Right kidney (tissue), 1 donor: ENCODE results near the gene CRADD.

Experiments
- DNase-seq: peaks from one replicate; pipeline ENCODE4 v3.0.0-alpha.2; 2016

Gene CRADD

DNA sequence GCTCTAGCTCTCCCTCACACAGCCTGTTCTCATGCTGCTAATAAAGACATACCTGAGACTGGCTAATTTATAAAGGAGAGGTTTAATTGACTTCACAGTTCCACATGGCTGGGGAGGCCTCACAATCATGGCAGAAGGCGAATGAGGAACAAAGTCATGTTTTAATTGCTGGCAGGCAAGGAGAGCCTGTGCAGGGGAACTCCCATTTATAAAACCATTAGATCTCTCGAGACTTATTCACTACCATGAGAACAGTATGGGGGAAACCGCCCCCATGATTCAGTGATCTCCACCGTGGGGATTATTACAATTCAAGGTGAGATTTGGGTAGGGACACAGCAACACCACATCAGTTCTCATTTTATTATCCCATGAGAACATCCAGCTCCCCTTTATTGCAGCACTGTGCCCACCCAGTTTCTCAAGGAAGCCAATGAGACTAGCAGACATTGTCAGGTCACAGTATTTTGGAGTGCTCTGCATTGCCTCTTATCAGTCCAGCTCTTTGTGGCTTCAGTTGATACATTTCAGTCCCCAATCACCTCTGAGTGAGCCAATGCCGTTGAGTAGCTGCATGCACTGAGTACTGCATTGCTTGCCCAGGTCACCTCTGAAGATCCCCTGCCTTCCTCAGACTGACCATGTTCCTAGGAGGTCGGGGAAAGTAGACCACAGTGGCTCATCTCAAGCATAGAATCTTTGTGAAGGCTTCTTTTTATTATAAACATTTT, 131.2 kb downstream of the CRADD start:
- DNase-seq: no peak

DNA sequence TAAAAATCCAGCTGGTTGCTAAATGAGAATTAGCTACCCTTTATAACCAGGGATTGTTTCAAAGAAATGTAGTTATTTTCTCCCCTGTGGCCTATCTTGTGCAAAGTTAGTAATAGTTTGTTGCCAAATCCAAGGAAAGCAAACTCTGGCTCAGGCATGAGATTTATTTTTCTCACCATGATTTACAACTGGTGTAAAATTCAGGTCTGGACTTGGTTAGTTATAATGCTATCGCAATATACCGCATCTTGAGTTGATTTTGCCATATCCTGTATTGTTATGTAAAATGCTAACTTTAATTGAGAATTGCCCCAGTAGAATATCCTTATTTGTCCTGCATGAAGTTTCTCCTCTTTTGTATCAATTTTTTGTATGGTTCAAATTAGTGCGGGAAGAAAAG, 135.5 kb downstream of the CRADD start:
- DNase-seq: no peak

DNA sequence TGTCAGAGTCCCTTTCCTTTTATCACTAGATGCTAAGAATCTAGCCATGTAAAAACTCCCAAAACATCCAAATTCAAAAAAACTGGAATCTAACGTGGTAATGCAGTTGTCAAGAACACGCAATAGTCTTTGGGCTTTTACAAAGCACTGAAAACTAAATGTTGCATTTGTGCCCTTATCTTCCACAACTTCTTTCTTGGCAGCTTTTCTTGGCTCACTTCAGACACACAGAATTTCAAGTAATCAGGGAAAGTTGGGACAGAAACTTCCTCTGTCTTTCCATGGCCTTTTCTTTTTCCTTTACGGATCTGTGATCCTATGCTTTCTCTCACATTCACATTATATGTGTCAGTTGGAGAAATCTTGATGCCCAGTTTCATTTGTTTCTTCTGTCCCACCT, 136.0 kb downstream of the CRADD start:
- DNase-seq: no peak

DNA sequence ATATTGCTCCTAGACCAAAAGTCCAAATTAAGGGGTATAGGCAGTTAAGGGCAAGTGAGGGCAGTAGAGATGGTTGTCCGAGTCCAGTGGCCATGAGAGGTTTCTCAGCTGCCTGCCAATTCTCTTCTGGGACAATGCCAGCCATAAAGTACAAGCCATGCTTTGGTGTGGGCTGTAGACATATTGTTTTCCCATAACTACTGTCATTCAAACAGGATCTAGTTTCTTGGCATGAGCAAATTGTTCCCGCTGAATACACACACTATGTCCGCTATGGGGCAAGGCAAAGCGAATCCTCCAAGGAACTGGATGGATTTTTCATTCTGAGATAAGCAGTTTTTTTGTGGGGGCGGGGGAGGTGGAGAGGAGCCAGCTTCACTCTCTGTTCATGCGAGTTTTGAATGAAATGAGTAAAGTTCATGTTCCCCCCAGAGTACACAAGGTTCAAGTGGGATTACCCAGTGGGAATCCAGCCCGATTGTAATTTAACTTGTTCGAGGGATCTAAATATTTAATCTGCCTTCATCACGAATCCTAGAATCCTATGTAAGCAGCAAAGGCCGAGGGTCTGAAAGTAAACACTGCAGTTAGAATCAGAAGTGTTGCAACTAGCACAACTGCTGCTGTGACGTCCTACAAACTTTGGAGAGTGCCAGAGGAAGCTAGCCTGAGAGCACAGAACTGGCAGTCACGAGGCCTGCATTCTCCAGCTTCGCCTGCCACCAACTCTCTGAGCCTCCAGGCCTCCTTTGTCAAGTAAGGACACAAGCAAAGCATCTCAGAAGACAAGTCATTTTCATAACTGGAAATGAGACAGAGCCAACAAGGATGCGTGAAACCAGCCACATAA, 137.0 kb downstream of the CRADD start:
- no peak for DNase-seq

DNA sequence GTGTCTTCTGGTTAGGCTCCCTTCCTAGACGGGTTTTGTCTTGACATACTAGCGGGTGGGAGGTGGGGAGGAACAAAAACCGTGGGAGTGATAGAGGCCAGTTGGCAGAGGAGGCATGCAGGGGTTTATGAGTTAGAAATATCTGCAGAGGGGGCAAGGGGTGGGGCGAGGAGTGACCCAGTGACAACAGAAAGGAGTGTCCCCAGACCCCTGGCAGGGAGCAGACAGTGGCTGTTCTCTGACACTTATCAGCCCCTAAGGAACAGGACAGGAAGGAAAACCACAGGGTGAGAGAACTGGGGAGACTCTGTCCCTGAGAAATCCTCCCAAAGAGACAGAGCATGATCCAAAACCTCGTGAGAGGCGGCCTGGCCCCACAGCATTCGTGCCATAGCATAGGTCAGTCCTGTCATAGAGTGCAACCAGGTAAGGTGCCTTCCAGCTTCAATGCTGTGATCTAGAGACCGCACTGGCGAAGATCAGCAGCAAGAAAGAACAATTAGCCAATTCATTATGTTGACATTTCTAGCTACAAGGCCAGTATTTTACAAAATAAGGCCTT, 141.4 kb downstream of the CRADD start:
- DNase-seq: peak; percentile 50

DNA sequence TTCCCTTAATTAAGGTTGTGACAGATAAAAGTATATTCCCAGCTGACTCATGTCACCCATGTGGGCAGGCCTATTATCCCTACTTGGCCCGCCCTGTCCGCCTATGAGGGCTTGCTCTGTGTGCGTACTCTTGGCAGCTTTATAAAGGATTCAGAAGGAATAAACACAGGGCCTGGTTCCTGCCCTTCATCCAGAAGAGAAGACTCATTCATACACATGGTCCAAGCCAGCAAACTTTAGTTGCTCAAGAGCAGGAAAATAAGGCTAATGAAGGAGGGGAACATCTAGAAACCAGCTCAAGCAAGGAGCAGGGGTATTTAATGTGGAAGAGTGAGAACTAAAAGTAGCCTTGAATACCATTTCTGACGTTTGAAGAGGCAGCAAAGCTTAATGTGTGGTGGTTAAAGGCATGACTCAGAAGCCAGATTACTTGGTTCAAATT, 141.9 kb downstream of the CRADD start:
- no peak for DNase-seq

DNA sequence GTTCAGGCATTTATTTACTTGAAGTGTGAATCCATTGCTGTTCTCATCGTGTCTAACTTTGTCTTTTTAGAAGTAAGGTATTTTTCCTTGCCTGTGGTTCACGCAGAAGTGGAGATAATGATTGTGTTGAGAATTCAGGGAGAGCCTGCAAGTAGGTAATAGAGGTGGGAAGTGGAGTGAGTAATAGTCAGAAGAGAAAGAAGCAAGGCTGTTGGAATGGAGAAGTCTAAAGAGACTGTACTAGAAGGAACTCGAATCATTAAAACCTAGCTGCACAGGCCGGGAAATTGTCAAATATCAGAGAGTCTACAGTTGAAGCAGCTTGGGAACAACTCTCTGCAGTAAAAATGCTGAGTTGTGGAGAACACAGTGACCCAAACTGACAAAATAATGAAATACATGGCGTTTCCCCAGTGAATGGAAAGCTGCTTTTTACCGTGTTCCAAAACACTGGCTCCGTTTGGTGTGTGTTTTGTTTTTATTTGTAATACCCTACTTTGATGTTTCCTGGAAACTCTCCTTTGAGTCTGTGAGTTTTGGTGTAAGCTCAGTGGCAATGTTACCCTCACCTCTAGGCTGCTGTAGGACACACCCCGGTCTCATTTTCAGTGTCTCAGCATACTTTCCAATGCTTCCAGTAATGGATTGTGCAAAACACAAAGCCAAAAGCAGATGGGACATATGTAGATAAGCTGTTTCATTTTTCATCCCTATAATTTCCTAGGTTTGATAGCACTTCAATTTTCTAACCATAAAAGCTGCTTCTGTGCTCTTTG, 146.6 kb downstream of the CRADD start:
- DNase-seq: no peak

DNA sequence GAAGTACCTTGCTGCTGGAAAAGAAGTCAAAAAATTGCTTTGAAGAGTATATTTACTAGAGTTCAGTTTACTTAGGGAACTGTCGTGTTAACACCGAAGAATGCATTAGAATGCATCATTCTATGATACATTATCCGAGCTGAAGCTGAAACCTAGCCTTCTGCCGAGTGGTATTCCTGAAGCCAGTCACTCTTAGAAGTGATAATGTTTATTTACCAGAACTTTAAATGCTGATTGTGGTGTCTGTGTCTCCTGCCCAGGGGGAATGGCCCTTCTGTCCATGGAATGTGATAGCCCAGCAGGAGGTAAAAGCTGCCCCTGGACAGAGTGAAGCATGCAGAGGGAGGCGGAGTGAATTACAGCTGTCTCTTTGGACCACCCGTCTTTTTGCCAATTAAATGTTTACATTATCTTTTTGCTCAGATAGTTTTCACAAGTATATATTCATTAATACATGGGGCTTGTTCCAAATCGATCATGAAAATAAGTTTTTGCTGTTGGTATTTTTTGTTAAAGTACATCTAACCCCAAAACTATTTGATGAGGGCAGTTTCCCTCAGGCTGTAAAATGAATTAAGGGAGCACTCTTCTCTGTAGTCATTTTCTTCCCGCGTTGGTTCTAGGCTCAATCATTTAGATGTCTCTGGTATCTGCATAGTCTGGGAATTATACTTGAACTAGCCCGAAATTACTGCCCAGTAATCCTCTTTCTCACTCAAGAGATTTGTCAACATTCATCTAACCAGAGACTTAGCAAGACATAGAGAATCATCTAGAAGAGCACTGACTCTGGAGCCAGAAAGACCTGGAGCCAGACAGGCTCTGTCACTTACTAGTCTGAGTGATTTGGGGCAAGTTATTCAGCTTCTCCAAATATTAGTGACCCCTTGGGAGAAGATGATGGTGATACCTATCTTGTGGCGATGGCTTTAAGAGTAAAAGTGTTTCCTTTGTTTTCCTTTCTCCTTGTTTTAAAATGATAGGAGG, 147.6 kb downstream of the CRADD start:
- no peak for DNase-seq

DNA sequence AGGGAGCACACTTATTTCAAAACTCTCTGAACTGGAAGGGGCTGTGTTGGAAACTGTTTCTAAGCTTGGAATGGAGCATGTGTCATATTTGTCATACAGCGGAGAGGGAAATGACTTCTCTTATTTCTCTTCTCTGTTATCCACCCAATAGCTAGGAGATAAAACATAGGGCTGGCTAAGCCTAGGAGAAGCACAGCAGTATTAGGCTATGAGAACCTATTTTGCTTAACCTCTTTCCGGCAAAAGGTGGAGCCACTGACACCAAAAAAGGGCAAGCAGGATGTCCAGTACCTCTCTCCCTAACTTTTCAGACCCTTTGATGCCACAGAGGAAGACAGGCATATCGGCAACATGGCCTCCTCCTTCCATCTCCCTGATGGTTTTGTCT, 148.3 kb downstream of the CRADD start:
- DNase-seq: no peak

DNA sequence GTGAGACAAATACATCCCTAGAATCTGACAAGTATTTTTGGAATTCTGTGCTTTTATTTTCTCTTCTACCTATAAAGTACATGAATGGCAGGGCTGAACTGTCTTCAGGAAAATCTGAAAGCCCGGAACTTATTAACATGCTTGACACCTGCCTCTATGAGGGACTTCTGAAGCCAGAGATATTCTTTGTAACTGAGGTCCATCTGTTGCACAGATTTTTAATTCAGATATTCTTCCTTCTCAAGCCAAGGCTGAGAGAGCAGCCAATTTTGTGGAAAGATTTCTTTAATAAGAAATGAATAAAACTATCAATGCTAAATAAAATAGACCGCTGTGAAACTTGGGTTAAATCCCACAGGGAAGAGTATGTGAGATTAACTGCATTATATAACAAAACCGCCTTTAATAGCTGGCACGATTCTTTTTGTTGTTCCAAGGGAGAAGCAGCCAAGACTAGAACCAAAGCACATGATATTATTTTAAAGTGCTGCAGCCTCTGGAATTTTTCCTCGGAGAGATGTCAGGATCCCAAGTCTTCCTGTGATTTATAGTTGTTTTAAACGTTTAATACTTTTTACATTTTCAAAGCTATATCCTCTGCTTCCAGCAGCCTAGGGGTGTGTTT, 148.9 kb downstream of the CRADD start:
- DNase-seq: no peak

DNA sequence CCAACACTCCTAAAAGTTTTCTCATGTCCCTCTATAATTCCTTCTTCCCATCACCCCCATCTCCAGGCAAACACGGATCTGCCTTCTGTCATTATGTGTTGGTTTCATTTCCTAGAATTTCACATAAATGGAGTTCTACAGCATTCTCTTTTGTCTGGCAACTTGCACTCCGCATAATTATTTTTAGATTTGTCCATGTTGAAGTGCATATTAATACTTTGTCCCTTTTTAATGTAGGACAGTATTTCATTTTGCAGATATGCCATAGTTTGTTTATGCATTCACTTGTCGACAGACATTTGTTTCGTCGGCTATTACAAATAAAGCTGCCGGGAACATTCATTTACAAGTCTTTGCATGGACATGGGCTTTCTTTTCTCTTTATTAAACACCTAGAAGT, 150.0 kb downstream of the CRADD start:
- no peak for DNase-seq

DNA sequence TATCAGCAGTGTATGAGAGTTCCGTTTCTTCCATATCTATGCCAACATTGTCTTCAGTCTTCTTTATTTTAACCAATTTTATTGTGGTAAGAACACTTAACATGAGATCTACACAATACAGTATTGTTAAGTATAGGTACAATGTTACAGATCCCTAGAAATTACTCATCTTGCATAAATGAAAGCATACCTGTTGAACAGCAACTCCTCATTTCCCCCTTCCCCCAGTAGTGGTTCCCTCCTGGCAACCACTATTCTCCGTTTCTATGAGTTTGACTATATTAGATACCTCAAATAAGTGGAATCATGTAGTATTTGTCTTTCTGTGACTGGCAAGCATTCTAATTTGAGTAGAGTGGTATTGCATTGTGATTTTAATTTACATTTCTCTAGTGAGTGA, 150.5 kb downstream of the CRADD start:
- DNase-seq: no peak

DNA sequence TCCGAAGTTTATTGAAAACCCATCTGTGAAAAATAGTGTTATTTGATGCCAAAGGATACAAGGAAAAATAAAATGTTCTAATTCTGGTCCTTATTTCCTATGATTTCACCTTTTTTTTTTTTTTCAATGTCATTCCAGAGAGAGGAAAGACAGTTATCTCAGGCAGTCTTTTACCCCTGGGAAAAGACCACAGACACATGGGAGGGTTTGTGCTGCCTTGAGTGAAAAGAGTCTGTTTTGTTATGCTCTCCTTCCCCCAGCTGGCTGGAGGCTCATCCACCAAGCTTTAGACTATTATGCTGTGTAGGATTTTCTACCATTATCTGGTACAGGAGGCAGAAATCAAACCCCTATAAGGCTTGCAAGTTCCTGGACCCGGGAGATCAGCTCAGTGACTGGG, 151.8 kb downstream of the CRADD start:
- no peak for DNase-seq

DNA sequence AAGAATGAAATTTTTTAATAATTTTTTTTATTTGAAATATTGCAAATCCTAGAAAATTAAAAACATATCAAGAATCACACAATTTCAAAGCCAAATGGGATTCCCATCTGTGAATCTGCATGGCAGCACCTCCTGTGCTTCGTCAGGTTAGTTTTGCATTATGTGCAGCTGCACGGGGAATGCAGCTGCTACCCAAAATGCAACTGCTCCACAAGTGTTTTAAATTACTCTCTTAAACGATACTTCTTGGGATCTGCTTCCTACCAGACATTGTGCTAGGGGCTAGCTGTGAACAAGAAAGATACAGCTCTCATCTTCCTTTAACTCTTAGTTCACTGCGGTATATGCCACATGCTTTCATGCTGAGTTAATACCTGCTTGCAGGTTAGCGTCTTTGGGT, 154.2 kb downstream of the CRADD start:
- DNase-seq: no peak

DNA sequence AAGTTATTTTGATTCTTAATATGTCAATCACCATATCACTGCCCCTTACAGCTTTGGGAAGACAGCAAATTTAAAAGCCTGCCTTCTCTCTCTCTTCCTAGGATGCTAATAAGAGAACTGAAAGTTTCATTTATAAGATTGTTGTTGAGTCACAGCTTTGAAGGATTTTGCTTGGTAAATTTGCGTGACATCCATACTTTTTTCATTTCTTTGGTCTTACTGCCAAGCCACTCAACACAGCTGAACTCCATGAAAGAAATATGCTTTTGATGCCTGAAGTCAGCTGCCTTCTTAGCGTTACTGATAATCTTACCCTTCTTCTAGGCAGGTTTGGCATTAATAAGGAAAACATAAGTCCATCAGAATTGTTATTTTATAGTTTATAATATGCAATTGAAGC, 155.0 kb downstream of the CRADD start:
- DNase-seq: no peak

DNA sequence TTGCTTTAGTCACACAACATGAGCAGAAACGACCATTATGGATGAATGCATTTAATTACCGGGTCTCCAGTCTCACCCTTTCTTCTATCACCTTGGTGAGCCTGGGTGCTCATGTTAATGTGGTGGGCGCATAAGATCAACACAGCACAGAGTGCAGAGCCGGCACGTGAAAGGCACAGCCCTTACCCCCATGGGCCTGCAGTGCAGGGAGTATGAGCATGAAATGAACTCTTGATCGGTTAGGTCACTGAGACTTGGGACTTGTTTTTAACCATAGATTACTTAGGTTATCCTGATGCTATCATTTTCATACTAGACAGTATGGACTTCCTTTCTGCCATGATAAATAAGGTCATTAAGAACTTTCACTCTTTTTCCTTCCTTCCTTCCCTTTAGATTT, 156.8 kb downstream of the CRADD start:
- no peak for DNase-seq

DNA sequence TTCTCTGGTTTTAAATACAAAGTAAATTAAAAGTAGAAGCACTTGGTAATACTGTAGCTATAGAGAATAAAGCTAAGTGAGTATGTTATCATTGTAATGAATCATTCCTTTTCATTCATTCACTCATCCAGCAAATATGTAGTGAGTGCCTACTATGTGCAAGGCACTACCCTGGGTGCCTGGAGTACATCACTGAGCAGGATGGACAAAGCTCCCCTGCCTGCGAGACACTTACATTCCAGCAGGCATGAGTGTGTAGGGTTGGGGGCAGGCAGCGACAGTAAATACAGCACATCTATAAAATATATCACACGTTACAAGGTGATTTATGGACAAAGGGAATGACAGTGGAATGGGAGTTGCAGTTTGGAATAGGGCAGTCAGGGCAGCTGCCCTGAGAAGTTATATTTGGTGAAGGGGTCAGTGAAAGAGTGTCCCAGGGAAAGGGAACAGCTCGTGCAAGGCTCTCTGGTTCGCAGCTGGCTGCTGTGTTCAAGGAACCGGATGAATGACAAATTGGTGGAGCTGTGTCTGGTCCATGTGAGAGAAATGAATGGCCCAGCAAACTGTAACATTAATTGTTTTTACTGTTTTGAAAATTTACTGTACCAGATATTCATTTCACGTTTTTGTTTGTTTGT, 159.6 kb downstream of the CRADD start:
- no peak for DNase-seq

DNA sequence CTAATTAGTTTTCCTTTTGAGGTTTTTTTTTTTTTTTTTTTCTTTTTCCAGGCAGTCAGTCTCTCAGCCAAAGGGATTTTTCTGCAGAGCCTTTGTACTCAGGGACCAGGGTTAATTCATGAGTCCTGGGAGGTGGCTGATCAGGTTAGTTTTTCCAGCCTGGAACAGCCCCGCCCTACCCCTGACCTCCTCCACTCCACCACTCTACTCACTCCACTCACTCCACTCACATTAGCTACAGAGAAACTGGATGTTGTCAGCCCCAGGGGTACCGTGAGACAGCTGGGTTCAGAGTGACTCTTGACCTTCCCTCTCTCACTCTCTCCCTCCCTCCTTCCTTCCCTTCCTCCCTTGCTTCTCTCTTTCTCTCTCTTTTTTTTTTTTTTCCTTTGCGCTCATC, 161.0 kb downstream of the CRADD start:
- DNase-seq: no peak

DNA sequence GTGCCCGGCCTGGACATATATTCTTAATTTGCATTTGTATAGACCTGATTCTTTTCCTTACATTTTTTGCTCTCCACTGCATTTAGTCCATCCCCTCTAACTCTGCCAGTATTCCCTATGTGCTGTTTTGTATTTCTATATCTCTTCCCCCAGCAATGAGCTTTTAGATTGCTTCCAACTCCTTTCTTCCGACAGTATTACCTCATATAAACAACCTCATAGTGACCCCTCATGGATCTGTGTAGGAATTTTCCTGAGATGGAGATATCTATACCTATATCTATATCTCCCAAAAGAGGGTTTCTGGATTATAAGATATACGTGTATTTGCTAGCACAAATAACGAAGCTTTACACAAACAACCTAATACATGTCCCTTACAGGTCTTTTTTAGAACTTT, 161.9 kb downstream of the CRADD start:
- no peak for DNase-seq

DNA sequence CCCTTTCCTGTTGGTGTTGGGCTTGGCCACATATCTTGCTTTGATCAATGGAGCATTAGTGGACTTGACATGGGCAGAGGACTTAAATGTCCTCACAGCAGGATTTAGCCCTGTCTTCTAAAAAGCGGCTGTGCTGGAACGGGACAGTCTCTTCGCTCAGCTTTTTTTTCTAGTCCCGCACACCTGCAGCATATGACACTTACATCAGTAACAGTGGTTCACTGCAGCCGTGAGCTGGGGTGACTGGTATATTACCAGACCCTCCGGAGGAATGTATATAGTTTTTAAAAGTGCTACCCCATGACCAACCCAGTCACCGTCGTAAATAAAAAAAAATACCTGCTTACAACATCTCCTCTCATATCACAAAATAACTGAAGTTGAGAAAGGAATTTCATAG, 164.5 kb downstream of the CRADD start:
- no peak for DNase-seq
